Astrocyte of the spinal cord (primary cell): ENCODE data around the gene VSTM2B.

Experiments used
- DNase-seq: peaks from one replicate; pipeline ENCODE4 v3.0.0; 2011; ENCODE audit warnings: low read depth, low spot score
- H3K4me3 ChIP-seq: 2 replicates; pipeline ENCODE4 v1.5.1; 2011; ENCODE audit warnings: low read depth, mild to moderate bottlenecking, low read length, moderate library complexity
- in situ Hi-C: cut with HindIII; loops from 2 replicates; pipeline ENCODE4 v1.10.0; 2017; ENCODE audit warnings: low sequenced_read_pairs
- TF ChIP-seq, protein P1 (sequence below): IDR thresholded peaks from 2 replicates; pipeline ENCODE4 v1.5.1; 2012; ENCODE audit warnings: low read depth, mild to moderate bottlenecking, low read length, inconsistent platforms

VSTM2B gene

DNA sequence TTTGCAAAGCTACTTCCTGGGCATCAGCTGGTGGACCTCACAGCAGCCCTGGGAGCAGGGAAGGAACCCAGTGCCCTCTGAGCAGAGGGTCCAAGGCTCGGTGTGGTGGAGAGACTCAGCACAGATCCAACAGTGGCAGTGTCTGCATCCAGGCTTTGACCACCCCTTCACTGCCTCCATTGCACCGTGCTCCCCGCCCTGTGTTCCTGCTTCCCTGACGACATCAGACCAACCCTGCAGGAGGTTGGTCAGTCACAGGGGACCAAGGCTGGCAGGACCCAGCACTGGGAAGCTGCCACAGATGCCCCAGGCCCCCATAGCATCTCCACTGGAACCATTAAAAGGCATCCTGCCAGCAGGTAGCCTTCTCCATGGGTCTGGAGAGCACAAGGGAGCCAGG lies 7.8 kb upstream of the VSTM2B start:
- DNase-seq: no peak
- in situ Hi-C loops: no loop called here
- TF ChIP-seq, protein P1, sequence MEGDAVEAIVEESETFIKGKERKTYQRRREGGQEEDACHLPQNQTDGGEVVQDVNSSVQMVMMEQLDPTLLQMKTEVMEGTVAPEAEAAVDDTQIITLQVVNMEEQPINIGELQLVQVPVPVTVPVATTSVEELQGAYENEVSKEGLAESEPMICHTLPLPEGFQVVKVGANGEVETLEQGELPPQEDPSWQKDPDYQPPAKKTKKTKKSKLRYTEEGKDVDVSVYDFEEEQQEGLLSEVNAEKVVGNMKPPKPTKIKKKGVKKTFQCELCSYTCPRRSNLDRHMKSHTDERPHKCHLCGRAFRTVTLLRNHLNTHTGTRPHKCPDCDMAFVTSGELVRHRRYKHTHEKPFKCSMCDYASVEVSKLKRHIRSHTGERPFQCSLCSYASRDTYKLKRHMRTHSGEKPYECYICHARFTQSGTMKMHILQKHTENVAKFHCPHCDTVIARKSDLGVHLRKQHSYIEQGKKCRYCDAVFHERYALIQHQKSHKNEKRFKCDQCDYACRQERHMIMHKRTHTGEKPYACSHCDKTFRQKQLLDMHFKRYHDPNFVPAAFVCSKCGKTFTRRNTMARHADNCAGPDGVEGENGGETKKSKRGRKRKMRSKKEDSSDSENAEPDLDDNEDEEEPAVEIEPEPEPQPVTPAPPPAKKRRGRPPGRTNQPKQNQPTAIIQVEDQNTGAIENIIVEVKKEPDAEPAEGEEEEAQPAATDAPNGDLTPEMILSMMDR: no peak

DNA sequence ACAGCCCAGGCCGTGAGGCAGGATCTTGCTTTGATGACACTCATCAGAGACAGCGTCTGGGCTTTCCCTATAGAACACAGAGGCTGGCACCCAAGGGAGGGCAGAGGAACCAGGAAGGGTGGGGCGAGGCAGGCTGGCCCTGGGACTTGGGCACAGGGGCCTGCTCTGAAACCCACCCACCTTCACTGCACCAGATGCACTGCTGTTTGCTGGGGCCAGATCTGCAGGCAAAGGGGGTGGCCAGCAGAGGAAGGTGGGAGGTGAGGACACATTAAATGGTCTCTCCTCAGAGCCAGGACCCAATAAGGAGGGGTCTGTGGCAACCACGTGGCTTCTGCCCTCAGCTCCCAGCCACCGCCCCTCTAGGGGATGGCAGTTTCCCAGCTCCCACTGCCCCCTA lies 6.6 kb upstream of the VSTM2B start:
- in situ Hi-C loops: no loop called here
- DNase-seq: no peak
- TF ChIP-seq, protein P1: no peak
- H3K4me3 ChIP-seq: no peak overlapping the region

More for the DNA sequence above, 7.8 kb upstream of the VSTM2B start:
- no peak overlapping the region for H3K4me3 ChIP-seq

DNA sequence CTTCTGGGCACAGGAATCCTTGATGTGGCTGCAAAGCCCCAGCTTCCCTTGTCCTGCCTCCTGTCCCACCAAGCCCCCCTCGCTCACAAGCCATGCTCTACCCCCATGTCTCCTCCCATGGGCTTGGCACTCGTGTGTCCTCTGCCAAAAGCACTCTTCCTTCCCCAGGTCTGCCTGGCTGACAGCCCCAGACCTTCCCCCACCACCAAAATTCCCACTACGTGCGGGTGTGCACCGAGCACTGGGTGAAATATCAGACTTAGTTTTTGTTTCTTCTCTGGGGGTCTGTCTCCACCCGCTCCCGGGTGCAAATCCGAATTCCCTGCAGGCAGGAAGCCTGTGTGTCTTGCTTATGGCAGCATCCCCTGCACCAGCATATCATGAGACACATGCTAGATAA lies 5.9 kb upstream of the VSTM2B start:
- H3K4me3 ChIP-seq: no peak overlapping the region
- in situ Hi-C loops: no loop called here
- no peak for DNase-seq
- TF ChIP-seq, protein P1: no peak

DNA sequence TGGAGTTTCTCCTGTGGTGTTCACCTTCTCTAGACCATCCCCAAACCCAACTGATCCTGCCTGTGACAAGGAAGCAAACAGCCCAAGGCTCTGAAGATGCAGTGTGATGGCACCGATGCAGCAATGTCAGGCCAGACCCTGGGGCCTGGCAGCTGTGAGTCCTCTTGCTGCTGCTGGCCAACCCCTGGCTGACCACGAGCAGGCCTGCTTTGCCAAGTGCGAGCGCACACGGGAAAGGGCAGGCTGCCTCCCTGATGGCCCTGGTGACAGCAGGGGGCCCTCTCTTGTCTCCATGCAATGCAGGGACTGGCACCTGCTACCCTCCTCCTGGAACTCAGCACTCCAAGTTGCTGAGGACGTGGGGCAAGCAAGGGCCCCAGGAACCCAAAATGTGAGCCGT lies 5.4 kb upstream of the VSTM2B start:
- no peak for DNase-seq
- TF ChIP-seq, protein P1: no peak
- in situ Hi-C loops: no loop called here
- no peak overlapping the region for H3K4me3 ChIP-seq

DNA sequence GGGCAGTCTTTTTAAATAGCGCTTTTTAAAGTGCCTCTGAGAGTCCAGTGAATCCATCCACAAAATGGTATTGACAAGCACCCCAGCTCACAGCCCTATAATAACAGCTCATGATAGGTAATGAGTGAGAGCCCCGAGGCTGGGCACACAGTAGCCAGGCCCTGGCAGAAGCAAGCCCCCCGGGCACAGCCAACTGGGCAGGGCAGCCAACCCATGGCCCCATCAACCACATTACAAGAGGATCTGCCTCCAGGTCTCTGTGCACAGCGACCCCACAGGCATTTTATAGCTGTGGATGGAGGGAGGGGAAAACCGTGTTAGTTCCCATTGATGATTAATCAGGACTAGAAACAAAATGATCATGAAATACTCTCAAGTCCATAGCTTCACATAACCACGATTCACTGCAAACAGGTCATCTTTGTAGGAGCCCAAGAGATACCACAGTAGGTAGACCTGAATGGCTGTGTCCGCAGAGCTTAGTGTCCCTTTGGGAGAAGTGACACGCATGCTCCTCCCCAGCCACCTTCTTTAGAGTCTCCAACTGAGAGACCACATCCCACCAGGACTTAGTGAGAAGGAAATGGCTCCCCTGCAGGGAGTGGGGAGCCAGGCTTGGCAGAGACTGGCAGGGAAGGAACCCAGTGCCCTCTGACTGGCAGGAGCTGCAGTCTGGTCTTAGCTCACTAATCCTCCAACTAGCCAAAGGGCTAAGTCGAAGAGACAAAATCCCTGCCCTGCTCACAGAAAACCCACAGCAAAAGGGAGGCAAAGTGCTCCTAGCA lies 4.3 kb upstream of the VSTM2B start:
- TF ChIP-seq, protein P1: no peak
- in situ Hi-C loops: no loop called here
- DNase-seq: no peak
- H3K4me3 ChIP-seq: no peak overlapping the region

DNA sequence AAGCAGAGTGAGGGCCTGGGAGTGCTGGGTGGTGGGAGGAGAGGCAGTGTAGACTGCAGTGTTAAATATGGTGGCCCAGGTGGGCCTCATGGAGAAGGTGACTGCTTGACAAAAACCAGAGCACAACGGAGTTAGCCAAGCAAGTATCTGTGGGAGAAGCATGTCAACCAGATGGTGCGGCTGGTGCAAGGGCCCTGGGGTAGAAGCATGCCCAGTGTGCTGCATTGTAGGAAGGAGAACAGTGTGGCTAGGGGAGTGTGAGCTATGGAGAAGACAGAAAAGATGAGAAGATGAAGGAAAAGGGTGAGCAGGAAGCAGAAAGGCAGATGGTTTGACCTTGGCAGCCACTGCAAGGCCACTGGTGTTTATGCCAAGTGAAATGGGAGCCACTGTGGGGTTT lies 2.2 kb upstream of the VSTM2B start:
- DNase-seq: no peak
- in situ Hi-C loops: no loop called here

More for the DNA sequence above, 2.2 kb upstream of the VSTM2B start:
- TF ChIP-seq, protein P1: no peak
- H3K4me3 ChIP-seq: no peak overlapping the region
